Measurements from ENCODE around the gene ZNF484.

DNA sequence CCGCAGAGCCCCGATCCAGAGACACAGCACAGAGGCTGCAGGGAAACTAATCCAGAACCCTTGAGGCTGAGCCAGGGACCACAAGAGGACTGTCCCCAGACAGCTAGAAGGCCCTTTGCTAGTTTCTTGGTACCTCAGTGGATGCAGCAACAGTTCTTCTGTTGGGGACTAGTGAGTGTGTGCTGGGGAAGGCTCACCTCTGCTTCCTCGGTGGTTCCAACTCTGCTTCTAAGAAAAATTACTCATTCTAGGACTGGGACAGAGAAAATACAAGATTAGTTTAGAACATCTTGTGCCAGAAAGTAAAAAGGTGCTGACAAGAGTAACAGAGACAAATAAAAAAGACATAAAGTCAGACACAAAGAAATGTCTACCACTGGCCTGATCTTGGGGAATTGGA is 19.5 kb upstream of the ZNF484 start:
- TF ChIP-seq POLR2A (IDR thresholded peaks at IDR 0.05) = no peak
- TF ChIP-seq, protein P1, sequence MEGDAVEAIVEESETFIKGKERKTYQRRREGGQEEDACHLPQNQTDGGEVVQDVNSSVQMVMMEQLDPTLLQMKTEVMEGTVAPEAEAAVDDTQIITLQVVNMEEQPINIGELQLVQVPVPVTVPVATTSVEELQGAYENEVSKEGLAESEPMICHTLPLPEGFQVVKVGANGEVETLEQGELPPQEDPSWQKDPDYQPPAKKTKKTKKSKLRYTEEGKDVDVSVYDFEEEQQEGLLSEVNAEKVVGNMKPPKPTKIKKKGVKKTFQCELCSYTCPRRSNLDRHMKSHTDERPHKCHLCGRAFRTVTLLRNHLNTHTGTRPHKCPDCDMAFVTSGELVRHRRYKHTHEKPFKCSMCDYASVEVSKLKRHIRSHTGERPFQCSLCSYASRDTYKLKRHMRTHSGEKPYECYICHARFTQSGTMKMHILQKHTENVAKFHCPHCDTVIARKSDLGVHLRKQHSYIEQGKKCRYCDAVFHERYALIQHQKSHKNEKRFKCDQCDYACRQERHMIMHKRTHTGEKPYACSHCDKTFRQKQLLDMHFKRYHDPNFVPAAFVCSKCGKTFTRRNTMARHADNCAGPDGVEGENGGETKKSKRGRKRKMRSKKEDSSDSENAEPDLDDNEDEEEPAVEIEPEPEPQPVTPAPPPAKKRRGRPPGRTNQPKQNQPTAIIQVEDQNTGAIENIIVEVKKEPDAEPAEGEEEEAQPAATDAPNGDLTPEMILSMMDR (IDR thresholded peaks at IDR 0.05) = no peak
